Astrocyte of the hippocampus (primary cell): ENCODE results near the gene FAM47E.
A peak's percentile ranks its signal among the peaks of the same experiment; 100 is the strongest.
"Not testable (repeated sequence)": the region's sequence is repeated elsewhere in the genome, so short reads cannot be mapped to it uniquely, and the experiment has no call there.

Source experiments
- DNase-seq: peaks from one replicate; pipeline ENCODE4 v3.0.0; 2011; ENCODE audit warnings: low read depth, low spot score

Gene FAM47E

GRCh38 chr4:76267811-76268210, 16.3 kb downstream of the FAM47E start:
- no peak for DNase-seq

DNA sequence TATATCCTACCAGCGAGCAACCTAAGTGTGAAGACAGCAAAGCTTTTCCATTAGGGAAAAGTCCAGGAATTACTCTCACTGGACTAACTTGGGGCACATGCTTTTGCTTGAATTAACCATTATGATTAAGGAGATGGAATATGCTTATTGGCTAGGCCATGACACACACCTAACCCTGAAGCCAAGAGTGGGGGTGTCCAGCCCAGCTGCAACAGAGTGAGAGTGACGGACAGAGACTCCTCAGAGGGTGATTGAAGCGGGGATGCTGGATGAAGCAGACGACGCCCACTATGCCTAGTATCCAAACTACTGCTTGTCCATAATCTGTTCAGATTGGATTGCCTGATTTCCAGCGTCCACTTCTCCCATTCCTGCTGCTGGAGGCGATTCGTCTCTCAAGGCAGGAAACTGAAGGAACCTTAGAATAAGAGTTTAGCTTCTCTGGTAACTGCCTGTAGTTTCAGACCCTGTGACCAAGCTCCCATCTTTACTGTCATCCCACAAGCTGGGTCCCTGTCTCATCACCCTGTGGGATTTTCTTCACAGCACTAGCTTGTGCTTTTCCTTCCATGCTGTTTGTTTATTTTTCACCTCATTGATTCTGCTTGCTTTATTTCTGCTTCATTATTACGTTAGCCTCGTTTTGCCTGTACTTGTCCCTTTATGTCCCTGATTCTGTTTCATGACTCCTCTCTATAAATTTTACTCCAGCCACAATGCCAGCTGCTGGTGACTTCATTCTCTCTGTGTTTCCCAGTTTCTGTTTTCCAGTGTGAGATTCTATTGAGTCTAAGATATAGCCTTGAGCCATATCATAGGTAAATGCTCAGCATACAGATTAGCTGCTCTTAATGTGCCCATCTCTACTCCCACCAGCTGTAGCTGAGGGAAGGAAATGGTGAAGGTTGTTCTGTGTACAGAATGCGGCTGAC, 19.0 kb downstream of the FAM47E start:
- DNase-seq, result no peak

- DNase-seq, result no peak
Observed at GRCh38 chr4:76271248-76271647, 19.7 kb downstream of the FAM47E start.

- no peak for DNase-seq
Observed at GRCh38 chr4:76272073-76272472, 20.6 kb downstream of the FAM47E start.

- DNase-seq, result no peak
Observed at GRCh38 chr4:76272582-76272981, 21.1 kb downstream of the FAM47E start.

- no peak for DNase-seq
Observed at GRCh38 chr4:76272999-76273398, 21.5 kb downstream of the FAM47E start.

DNA sequence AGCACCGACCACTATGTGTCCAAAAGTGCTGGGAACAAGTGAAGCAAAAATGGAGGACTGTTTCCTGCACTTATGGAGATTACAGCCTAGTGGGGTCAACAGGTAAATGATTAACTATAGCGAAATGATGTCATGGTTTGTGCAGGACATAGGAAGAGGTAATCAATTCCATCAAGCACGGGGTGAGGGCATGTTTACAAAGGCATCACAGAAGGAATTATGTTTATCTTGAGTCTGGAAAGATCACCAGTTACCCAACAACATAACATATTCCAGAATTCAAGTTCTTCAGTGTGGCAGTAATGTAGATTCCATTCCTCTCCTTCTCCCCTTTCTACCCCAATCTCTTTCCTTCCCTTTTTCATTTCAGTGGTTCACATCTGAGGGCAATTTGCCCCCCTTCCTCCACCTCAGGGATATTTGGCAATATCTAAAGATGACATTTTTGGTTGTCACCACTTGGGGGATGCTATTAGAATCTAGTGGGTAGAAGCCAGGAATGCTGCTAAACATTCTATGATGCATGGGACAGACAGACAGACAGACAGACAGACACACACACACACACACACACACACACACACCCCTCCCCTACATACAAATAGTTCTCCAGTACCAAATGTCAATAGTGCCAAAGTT, 24.1 kb downstream of the FAM47E start:
- DNase-seq, result no peak

DNA sequence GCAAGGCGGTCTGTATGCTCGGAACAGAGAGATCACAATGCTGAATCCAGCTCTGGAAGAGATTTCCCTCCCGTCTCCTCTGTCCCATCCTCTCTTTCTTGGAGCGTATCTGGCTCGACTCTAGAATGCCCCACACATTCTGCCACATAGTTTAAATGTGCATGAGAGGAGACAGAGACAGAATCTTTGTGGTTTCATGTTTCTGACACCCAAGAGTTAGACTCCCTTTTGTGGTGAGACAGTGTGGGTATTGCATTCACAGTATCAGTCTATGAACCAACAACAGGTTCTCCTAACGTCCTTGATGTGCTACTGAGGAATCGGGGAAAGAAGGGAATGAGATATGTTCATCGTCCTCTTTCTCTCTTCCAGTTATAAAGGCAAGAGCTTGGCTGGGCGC, 25.3 kb downstream of the FAM47E start:
- DNase-seq, result no peak

DNA sequence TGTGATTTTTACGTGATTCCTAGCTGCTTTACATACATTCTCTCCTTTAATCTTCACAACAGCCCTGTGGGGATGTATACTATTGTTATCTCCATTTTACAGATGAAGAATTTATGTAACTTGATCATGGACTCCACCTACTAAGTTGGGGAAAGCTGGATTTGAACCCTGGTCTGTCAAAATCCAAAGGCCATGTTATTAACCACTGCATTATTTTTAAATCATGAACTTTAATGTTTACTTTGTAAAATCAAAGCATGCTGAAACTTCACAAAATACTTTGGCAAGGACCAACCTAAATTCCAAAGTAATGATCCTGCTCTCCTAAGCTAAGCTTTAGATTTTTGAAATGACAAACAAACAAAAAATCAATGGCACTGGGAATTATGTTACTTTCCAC, 26.1 kb downstream of the FAM47E start:
- DNase-seq, result no peak

GRCh38 chr4:76278583-76278982, 27.1 kb downstream of the FAM47E start:
- no peak for DNase-seq

GRCh38 chr4:76279462-76279861, 27.9 kb downstream of the FAM47E start:
- DNase-seq, result no peak

DNA sequence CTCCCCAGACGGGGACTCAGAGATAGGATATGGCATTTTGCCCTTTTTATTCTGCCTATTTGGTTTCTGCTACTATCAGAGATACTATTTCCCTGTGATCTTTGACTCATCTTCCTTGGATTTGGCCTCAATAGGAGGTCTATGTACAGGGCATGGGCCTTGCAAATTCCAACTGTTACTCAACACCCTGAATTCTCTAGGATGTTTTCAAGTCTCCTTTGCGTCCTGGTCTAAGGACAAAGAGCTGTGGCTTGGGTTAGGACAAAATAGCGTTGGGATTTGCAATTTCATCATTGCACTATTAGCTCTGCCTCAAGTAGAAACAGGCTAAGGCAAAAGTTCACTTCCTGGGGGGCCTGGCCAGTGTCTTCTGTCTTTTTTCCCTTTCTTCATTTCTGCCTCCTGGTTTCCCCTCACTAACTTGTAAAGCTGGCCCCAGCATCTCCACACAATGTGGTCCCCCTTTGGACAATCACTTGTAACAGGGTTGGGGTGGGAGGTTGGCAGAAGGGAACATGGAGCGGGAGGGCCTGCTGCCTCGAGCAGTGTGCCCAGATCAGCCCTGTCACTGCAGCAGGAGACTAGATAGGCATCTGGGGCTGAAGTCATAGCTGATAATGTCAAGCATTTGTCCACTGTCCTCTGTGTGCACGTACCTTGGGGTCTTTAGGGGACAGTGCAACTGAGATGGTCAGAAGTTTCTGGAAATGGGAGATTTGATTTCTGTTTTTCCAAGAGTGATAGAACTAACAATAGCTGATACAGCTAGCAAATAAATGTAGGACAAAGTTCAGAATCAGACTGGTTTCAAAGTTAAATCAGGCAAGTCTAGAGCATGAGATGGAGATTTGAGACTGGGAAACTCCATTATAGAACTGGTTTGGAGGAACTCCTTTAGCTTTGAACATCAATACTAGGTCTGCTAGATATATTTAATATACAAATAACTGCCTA, 29.2 kb downstream of the FAM47E start:
- DNase-seq, result no peak

DNA sequence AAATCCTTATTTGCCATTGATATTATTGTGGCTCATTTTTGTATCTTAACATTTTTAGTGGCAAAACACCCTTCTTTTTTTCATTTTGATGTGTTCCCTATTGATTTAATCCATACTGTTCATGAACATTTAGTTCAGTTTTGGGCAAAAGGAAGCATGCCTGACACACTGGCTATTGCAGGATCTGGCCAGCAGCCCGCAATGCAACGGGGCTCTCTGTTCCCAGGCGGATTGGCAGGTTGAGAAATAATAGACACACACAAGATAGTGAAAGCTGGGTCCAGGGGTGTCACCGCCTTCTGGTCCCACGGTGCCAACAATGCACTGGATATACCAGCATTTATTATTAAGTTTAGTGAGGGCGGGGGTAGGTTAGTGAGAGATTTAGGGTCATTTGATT, 30.1 kb downstream of the FAM47E start:
- not testable (repeated sequence) for DNase-seq

- DNase-seq, result no peak
Observed at GRCh38 chr4:76282941-76283689, 31.6 kb downstream of the FAM47E start.

- no peak for DNase-seq
Observed at GRCh38 chr4:76283900-76284299, 32.4 kb downstream of the FAM47E start.

DNA sequence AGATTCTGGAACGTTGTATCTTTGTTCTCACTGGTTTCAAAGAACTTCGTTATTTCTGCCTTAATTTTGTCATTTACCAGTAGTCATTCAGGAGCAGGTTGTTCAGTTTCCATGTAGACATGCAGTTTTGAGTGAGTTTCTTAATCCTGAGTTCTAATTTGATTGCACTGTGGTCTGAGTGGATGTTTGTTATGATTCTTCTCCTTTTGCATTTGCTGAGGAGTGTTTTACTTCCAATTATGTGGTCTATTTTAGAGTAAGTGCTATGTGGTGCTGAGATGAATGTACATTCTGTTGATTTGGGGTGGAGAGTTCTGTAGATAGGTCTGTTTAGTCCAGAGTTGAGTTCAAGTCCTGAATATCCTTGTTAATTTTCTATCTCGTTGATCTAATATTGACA, 36.3 kb downstream of the FAM47E start:
- DNase-seq, result not testable (repeated sequence)

- no peak for DNase-seq
Observed at GRCh38 chr4:76292730-76293129, 41.2 kb downstream of the FAM47E start.

- peak; percentile 39 for DNase-seq
Observed at GRCh38 chr4:76293772-76294171, 42.3 kb downstream of the FAM47E start.

DNA sequence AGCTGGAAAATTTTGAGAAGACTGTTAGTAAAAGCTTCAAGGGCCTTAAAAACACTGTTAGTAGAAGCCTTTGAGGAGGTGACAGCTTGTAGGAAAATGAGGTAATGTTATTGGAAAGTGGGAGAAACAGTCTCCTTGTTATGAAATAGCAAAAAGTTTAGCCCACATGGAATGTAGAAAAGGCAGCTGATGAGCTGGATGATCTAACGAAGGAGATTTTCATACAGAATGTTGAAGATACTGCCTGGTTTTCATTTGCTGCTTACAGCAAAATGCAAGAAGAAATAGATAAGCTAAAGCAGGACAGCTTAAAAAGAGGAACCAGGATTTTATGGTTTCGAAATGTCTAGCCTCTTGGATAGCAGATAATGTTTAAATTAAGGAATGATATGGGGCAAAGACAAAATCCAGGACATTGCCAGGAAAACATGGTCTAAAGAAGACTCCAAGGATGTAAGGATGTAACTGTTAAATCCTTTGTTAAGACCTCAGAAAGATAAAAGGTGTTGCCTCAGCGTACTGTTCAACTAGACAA, 44.8 kb downstream of the FAM47E start:
- no peak for DNase-seq

DNA sequence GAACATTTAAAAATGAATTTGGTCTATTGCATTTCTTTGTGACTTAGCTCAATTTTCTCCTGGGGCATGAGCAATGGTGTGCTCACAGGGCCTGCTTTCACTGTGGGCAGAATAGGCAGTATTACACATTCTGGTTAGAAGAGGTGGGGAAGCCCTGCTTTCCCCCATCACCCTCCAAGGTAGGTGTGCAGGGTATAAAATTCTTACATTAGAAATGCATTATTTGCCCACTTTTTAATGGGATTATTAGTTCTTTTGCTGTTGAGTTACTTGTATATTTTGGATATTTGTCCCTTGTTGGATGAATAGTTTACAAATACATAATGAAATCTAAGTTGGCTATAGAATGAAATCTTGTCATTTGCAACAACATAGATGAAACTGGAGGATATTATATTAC, 46.7 kb downstream of the FAM47E start:
- DNase-seq, result no peak

DNA sequence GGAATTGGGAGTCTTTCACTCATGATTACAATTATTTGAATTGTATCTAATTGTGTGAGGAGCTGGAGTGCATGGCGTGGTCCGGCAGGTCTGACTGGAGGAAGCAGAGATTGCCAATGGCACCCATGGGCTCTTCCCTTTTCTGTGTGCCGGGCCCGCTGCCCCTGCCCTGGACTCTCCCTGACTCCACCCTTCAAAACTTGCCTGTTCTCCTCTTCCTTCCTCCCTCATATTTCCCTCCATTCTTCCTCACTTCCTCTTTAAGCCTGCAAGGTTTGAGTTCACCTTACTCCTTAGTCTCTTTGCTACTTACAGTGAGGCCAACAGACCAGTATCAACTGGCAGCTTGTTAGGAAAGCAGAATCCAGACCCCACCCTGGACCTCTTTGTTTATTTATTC, 48.5 kb downstream of the FAM47E start:
- no peak for DNase-seq
